HCT116 (cell line): ENCODE data around the gene TMEM145. TPM values are rescaled to one million over a fixed set of nuclear protein-coding genes. Genes with fewer than 3 reads are reported as not detected.

Source experiments
- ATAC-seq: fragments of 200-7000 bp; cut with Tn5 transposase; 2 replicates; pipeline ENCODE4 v1.9.1; 2020; ENCODE audit warnings: mild to moderate bottlenecking, moderate library complexity
- BruUV-seq: library from RNA; stranded (reverse); fragments of 400-500 nt; replicated peaks from 2 replicates; lab custom pipeline; 2021; lab: Mats Ljungman, UMichigan
- CTCF ChIA-PET: fragments of 300-600 bp; sonication (Branson Sonifier 250); formaldehyde crosslinking; loops from one replicate; lab custom pipeline; 2021; ENCODE audit warnings: antibody characterized with exemption; lab: Charles Lee
- POLR2A ChIA-PET: fragments of 300-600, 350-600 bp; sonication (Branson Sonifier 250); formaldehyde crosslinking; loops from one replicate; lab custom pipeline; 2021; ENCODE audit warnings: antibody characterized with exemption; lab: Charles Lee
- RAD21 ChIA-PET, 2 experiments: fragments of 300-600 bp; sonication (Branson Sonifier 250); formaldehyde crosslinking; loops; one replicate each; lab custom pipeline; 2023; ENCODE audit warnings: low total read pairs in 2 of 2; ENCODE audit not compliant: uncharacterized antibody in 2 of 2, unreplicated experiment in 2 of 2, low non-redundant PET in 1 of 2; lab: Charles Lee
- DNase-seq: peaks from one replicate; pipeline ENCODE4 v3.0.0-alpha.2; 2010; ENCODE audit warnings: low read depth, low spot score
- H2AFZ ChIP-seq: fragments of 200-600 bp; shearing (Covaris generic), sonication (generic); 2 replicates; pipeline ENCODE4 v1.6.1; 2017; ENCODE audit warnings: low read depth, mixed run types, mixed read lengths, antibody characterized with exemption, low read length; ENCODE audit not compliant: poor library complexity, severe bottlenecking
- H3K27ac ChIP-seq: 2 replicates; pipeline ENCODE4 v1.5.1; 2012; ENCODE audit warnings: low read depth, low read length
- H3K27me3 ChIP-seq: fragments of 200-600 bp; sonication (generic); 2 replicates; pipeline ENCODE4 v1.6.1; 2016; ENCODE audit warnings: mixed run types, low read length, mixed read lengths; ENCODE audit not compliant: insufficient read depth
- H3K36me3 ChIP-seq, 2 experiments: fragments of 200-500 bp in 1 of 2; fragments of 200-600 bp in 1 of 2; sonication (Bioruptor generic) in 1 of 2; sonication (generic) in 1 of 2; 2 replicates each; pipeline versions ENCODE4 v1.5.1 to v1.6.1; 2014 to 2016; ENCODE audit warnings: low read length in 2 of 2, inconsistent platforms in 1 of 2, mixed read lengths in 1 of 2, mixed run types in 1 of 2; ENCODE audit not compliant: insufficient read depth in 2 of 2, control insufficient read depth in 1 of 2
- H3K4me1 ChIP-seq, 2 experiments: fragments of 200-600 bp in 1 of 2; sonication (generic) in 1 of 2; 2 replicates each; pipeline versions ENCODE4 v1.5.1 to v1.6.1; 2012 to 2017; ENCODE audit warnings: low read length in 2 of 2, inconsistent platforms in 1 of 2, mild to moderate bottlenecking in 1 of 2, mixed read lengths in 1 of 2, mixed run types in 1 of 2, moderate library complexity in 1 of 2; ENCODE audit not compliant: insufficient read depth in 2 of 2, control insufficient read depth in 1 of 2
- H3K4me2 ChIP-seq: fragments of 200-600 bp; sonication (generic); 2 replicates; pipeline ENCODE4 v1.6.1; 2017; ENCODE audit warnings: mixed run types, low read length, mixed read lengths
- H3K4me3 ChIP-seq, 2 experiments: fragments of 200-600 bp in 1 of 2; sonication (generic) in 1 of 2; replicated peaks in 1 of 2; 2 replicates each; pipeline ENCODE4 v1.5.1; 2011 to 2016; ENCODE audit warnings: low read length in 2 of 2, control low read depth in 1 of 2, low read depth in 1 of 2, mild to moderate bottlenecking in 1 of 2, mixed read lengths in 1 of 2, mixed run types in 1 of 2
- H3K79me2 ChIP-seq: fragments of 200-600 bp; sonication (generic); 2 replicates; pipeline ENCODE4 v1.6.1; 2017; ENCODE audit warnings: mild to moderate bottlenecking, mixed run types, low read length, moderate library complexity, mixed read lengths; ENCODE audit not compliant: insufficient read depth
- H3K9ac ChIP-seq: fragments of 200-600 bp; sonication (generic); 2 replicates; pipeline ENCODE4 v1.6.1; 2016; ENCODE audit warnings: low read length, mixed read lengths
- H3K9me2 ChIP-seq: fragments of 200-600 bp; sonication (generic), shearing (Covaris generic); 2 replicates; pipeline ENCODE4 v1.6.1; 2017; ENCODE audit warnings: mixed run types, mild to moderate bottlenecking, moderate library complexity; ENCODE audit not compliant: insufficient read depth
- H3K9me3 ChIP-seq, 2 experiments: fragments of 200-500 bp in 1 of 2; fragments of 200-600 bp in 1 of 2; sonication (Bioruptor generic) in 1 of 2; sonication (generic) in 1 of 2; 2 replicates each; pipeline ENCODE4 v1.6.1; 2014 to 2017; ENCODE audit warnings: low read length in 2 of 2, mixed read lengths in 2 of 2, inconsistent platforms in 1 of 2, low read depth in 1 of 2, mild to moderate bottlenecking in 1 of 2, mixed run types in 1 of 2, moderate library complexity in 1 of 2; ENCODE audit not compliant: control insufficient read depth in 1 of 2, insufficient read depth in 1 of 2
- H4K20me1 ChIP-seq: fragments of 200-600 bp; sonication (generic), shearing (Covaris generic); 2 replicates; pipeline ENCODE4 v1.6.1; 2017; ENCODE audit warnings: mixed run types, mild to moderate bottlenecking, moderate library complexity; ENCODE audit not compliant: insufficient read depth
- CTCF ChIP-seq, 3 experiments: fragments of 200-600 bp in 1 of 3; sonication (generic) in 1 of 3; IDR thresholded peaks in 2 of 3; conservative IDR thresholded peaks in 1 of 3; 2 replicates each; pipeline ENCODE4 v1.5.1; 2012 to 2017; ENCODE audit warnings: low read depth in 2 of 3, low read length in 2 of 3, antibody characterized with exemption in 1 of 3, borderline replicate concordance in 1 of 3, control low read depth in 1 of 3, mild to moderate bottlenecking in 1 of 3, mixed read lengths in 1 of 3, mixed run types in 1 of 3, moderate library complexity in 1 of 3; ENCODE audit not compliant: insufficient read depth in 1 of 3
- EGR1 ChIP-seq: IDR thresholded peaks from 2 replicates; pipeline ENCODE4 v1.6.1; 2012; ENCODE audit warnings: low read depth
- ELF1 ChIP-seq: IDR thresholded peaks from 2 replicates; pipeline ENCODE4 v1.6.1; 2012; ENCODE audit warnings: low read depth, borderline replicate concordance
- POLR2A ChIP-seq: IDR thresholded peaks from 2 replicates; pipeline ENCODE4 v1.7.0; 2011; ENCODE audit warnings: borderline replicate concordance; ENCODE audit not compliant: insufficient read depth, insufficient read length; ENCODE audit errors: extremely low read depth
- POLR2AphosphoS5 ChIP-seq: IDR thresholded peaks from 2 replicates; pipeline ENCODE4 v1.6.1; 2011; ENCODE audit warnings: mild to moderate bottlenecking, low read depth, low read length, moderate library complexity
- SP1 ChIP-seq: IDR thresholded peaks from 2 replicates; pipeline ENCODE4 v1.6.1; 2012; ENCODE audit warnings: low read depth
- SRF ChIP-seq: IDR thresholded peaks from 2 replicates; pipeline ENCODE4 v1.6.1; 2012; ENCODE audit warnings: low read depth
- ZFX ChIP-seq: fragments of 450-650 bp; IDR thresholded peaks from 2 replicates; pipeline ENCODE4 v1.6.1; 2017
- intact Hi-C: fragments of 100-400 bp; cut with micrococcal nuclease; formaldehyde crosslinking; loops from 2 replicates; pipeline ENCODE4 v1.10.0; 2022
- total RNA-seq: library from RNA; stranded (reverse); gene quantifications from one replicate; pipeline ENCODE4 v1.2.1, GENCODE V29; 2021; ENCODE audit not compliant: unreplicated experiment

The TMEM145 gene
- total RNA-seq, 1 experiment from 2014 or later = 7.2 TPM

GRCh38 chr19:42325308-42325895 is 12.3 kb downstream of the TMEM145 start, which contains the start of gene MEGF8:
Gene MEGF8 (plus strand): TSS chr19:42325635. CDS start chr19:42326244, 609 bp downstream.
- Histone ChIP-seq H3K9me3 (no peaks in the 10 kb centered on the region), H2AFZ (no peak within 1 kb of the TSS), H3K79me2 (peaks cover 17% of the 10 kb centered on the region), H3K9me2 (no peaks in the 10 kb centered on the region), H3K4me3 (peak within 1 kb of the TSS; percentile 90 to 95), H3K36me3 (no peaks in the 10 kb centered on the region), H3K4me2 (peak within 1 kb of the TSS; percentile 93), H3K27me3 (no peaks in the 10 kb centered on the region), H4K20me1 (no peaks in the 10 kb centered on the region), H3K27ac (peak within 1 kb of the TSS; percentile 62), H3K4me1 (peaks cover 10 to 17% of the 10 kb centered on the region in 2 experiments), H3K9ac (peak within 1 kb of the TSS; percentile 86)
- ChIA-PET RAD21 (no interaction called here), CTCF (no interaction called here), POLR2A (no interaction called here)
- BruUV-seq = no TSS peak
- intact Hi-C loops = loop anchor here (1.0 kb wide), 2 partner anchors 82 to 217 kb away; no protein-coding TSS in a partner anchor
- DNase-seq = peak; percentile 97
- peak; percentile 96 for ATAC-seq
- TF ChIP-seq ZFX (no peak; the same call in 1 of the 2 replicates), CTCF (IDR thresholded peaks at IDR 0.05 in 2 of 3, conservative IDR thresholded peaks at IDR 0.05 in 1 of 3; ENCODE audit: borderline replicate concordance in 1 of 3, insufficient read depth in 1 of 3, low read depth in 2 of 3, low read length in 2 of 3) (peak in 2 of 3 experiments; percentile 94; a peak in 4 of 6 replicates), SP1 (peak; percentile 71), POLR2AphosphoS5 (peak; percentile 74), ELF1 (no peak; the same call in 1 of the 2 replicates), POLR2A (peak; percentile 31), SRF (peak; percentile 100), EGR1 (peak; percentile 78)
